NCI-H1694 (cell line): Measurements from ENCODE around the gene AIDA.
"Not testable (repeated sequence)": the region's sequence is repeated elsewhere in the genome, so short reads cannot be mapped to it uniquely, and the experiment has no call there.

Source experiments
- DNase-seq: peaks from one replicate; lab custom pipeline; 2025; lab: John Stamatoyannopoulos, UW

The AIDA gene, protein sequence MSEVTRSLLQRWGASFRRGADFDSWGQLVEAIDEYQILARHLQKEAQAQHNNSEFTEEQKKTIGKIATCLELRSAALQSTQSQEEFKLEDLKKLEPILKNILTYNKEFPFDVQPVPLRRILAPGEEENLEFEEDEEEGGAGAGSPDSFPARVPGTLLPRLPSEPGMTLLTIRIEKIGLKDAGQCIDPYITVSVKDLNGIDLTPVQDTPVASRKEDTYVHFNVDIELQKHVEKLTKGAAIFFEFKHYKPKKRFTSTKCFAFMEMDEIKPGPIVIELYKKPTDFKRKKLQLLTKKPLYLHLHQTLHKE

DNA sequence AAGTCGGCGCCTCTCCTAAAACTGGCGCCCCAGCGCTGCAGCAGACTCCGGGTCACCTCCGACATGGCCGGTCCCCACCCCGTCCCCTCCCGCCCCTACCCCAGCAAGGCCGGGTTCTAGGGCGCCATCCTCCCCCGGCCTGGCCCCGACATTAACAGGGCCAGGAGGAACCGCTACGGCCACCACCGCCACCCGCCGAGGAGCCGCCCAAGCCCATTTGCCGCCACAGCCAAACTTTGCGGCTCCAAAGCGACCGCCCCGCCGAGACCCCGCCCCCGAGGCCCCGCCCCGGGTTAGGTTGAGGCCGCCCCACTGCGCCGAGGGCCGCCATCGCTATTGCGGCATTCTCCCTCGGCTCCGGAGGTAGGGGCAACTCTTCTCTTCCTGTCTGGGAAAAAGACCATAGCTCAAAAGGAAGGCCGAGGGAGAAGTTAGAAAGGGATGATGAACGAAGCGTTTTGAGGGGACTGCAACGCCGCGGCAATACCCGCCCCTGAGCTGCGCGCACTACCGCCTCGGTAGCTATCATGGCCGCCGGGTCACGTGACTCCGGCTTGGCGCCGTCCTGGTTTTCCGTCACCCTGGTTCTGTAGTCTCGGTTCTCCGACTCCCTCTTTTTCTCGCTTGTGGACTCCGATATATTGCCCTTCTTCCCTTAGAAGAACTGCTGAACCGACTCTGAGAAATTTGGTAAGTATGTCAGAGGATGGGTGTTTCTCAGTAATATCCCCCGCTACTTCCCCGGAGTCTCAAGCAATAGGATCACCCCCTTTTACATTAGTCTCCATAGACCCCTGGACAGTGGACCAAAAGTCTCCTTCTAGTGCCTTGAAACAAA lies at the start of gene AIDA, which contains the start of gene BROX:
Gene AIDA (minus strand): TSS at position 239 of the 838 bp plus-strand sequence. CDS start 174 bp downstream, at position 65.
Gene BROX (plus strand): TSS at position 312 of the 838 bp plus-strand sequence. CDS start 3,136 bp downstream, outside the sequence.
- DNase-seq, result peak; percentile 81

DNA sequence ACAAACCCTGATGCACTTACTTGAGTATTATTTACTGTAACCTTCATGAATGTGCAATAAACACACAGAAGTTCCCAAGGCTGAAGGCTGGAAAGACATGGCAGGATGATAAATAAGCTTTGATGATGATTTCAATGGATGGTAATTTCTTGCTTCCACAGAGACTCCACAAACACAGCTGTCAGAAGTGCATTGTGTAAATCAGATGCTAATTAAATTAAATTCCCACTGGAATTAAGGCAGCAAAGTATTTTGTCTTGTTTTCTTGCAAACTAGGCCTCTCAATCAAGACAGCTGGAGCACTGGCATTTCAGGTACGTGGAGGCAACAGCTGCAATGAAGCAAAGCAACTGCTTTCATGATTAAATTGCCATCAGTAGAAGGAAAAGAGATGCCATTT lies 48.8 kb upstream of the AIDA start:
- no peak for DNase-seq

DNA sequence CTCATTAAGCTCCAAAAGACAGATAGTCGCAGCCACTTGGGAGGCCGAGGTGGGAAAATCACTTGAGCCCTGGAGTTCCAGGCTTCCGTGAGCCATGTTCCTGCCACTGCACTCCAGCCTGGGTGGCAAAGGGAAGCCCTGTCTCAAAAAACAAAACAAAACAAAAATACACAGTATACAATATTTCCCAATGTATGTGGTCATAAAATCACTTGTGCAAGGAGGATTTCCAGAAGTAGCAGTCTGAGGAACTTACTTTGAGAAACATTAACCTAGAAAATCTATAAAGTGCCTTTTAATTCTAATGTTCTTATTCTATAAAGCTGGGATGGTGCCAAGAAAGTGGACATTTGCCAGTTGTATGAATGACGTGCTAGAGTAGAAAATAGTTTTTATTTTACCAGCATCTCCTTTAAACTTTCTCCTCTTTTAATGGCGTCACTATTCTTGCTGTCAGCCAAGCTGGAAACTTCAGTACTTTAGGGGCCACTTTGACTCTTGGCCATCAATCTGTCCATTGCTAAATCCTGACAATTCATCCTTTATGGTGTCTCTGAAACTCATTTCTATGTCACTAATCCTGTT lies 47.3 kb upstream of the AIDA start:
- DNase-seq, result no peak

DNA sequence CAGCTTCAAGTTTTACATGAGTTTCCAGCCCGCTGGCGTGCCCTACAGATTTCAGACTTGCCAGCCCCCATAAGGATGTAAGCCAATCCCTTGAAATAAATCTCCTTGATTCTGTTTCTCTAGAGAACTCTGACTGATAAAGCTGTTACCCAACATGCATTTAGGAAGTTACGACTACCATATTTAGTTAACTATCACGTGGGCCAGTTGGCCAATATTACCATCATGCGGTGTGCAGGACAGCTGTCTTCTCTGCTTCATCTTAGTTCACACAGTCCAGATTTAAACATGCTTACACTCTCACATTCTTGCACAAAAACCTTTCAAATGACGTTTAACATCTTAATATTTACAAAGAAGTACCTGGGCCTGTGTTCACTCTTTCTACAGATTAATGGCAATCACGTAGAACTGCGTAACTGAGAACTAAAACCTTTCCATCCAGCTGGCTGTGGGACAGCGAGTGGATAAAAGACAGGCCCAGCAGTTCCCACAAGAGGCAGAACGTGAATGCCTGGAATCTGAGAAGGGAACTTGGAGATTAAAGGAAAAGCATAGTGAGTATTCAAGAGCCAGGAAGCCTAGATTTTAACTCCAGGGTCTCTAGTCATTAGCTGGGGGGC lies 45.5 kb upstream of the AIDA start:
- DNase-seq, result no peak

DNA sequence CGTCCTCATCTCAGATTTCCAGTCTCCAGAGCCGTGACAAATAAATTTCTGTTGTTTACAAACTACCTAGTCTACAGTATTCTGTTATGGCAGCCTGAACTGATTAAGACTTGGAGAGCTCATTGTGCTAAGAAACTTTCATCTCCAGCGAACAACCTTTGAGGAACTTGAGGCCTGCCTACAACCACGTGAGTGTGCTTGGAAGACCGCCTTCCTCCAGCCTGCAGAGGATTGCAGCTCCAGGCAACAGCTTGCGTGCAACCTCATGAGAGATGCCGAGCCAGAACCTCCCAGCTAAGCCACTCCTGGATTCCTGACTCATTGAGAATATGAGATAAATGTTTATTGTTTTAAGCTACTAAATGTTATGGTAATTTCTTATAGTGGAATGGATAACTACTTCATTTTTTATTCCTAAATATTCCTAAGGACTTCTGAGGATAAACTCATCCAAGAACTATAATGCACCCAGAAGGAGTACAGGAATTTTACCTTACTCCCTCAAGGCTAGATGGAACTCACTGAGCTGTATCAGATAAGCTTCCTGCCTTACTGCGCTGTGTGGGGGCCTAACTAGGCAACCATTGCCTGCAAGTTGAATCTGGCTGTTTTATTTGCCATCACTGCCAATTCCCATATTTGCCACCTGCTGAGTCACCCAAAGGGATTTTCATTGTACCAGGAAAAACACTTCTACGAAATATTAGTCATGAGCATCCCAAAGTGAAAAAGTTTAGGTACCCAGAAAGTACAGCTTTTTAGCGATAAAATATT lies 42.3 kb upstream of the AIDA start:
- DNase-seq, result no peak

DNA sequence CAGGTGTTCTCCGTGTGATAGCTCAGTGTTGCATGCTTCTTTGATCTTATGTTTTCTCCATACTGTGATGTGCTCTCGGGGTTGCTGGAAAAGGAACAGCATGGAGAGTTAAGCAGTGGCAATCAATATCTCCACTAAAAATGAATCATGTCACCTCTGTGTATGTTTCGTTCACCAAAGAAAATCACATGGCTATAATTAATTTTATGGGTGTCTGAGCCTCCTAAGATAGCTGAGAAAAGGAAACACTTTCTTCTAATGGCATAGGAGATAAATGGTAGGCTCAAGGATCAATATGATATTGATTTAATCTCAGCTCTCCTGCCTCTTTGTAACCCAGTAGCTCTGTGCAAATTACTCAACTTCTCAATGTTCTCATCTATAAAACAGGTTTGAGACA lies 39.0 kb upstream of the AIDA start:
- no peak for DNase-seq

DNA sequence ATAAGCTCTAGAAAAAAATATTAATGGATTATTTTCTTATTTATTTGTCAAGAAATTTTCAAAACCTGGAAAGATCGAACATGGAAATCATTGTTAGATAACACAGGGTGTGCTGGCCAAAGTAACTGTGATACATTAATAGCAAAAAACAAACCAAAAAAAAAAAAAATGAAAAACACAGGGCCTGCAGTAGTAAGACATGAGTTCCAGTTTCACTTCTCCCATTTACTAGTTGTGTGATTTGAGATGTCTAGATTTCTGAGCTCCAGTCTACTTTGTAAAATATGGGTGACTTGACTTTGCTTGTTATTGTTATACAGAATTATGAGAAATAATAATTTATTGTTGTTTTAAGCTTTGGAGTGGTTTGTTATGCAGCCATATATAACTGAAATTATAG lies 38.4 kb upstream of the AIDA start:
- DNase-seq, result no peak

DNA sequence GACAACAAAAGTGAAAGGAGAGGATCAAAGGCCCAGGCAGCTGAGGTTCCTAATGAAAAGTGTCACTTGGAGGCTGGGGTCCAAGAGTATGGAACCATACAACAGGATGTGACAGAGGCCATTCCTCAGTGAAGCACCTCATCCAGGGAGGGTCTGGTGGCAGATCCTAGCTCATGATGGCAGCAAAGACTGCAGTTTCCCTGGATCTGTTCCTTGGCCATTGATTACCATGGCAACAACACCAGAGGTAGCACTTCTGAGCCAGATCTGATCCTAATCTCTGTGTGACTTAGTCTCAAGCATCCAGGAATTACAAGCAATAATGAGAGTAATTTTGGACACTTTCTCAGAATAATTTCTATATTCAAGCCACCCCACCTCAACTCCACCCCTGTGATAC lies 37.6 kb upstream of the AIDA start:
- no peak for DNase-seq

DNA sequence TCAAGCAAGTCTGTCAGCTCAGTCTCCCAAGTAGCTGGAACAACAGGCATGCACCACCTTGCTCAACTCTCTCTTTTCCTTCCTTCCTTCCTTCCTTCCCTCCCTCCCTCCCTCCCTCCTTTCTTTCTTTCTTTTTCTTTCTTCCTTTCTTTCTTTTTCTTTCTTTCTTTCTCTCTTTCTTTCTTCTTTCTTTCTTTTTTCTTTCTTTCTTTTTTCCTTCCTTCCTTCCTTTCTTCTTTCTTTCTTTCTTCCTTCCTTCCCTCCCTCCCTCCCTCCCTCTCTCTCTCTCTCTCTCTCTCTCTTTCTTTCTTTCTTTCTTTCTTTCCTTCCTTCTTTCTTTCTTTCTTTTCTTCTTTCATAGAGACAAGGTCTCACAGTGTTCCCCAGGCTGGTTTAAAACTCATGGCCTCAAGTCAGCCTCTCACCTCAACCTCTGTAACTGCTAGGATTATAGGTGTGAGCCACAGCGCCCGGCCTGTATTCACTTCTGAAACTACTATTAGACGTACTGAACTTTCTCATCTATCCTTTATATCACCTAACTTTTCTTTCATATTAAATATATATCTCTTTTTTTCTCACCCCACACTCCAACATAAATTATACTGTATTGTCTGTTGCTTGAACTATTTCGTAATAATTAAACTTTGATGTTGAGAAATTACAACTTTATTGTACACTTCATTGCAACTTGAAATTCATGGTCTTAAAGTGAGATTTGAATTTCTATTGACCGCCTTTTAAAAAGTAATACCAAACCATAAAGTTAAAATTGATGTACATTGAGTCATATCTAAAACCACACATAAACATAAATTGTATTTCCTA lies 29.6 kb upstream of the AIDA start:
- DNase-seq, result not testable (repeated sequence)

DNA sequence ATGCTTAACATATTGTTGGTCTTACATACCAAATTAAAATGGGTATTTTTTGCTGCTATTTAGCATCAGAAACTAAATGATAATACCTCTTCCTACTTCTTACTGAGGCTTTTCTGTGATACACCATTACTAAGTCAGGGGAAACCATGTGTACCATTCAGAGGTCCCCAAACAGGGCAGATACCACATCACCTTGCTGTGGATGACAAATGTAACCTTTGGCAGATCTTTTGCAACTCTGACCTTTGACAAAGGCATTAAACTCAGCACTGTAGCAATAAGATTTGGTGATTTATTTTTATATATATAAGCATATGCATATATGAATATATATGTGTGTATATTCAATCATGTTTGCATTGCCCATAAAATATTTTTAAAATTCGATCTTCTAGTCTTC lies 27.6 kb upstream of the AIDA start:
- DNase-seq, result no peak

DNA sequence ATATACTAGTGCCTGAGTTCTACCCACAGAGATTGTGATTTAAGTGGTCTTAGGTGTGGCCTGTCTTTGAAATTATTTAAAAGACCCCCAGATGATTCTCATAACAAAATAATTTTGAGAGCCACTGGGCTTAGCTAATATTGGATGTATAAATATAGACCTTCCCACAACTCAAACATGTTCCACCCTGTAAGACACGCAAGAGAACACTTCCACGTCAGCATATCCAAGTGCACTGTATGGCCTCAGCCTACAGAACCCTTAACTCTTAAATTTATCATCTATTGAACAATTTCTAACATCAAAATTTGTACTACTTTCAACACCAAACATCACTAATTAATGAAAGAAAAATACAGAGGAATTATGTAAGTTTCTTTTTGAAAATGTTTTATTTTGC lies 27.2 kb upstream of the AIDA start:
- no peak for DNase-seq

DNA sequence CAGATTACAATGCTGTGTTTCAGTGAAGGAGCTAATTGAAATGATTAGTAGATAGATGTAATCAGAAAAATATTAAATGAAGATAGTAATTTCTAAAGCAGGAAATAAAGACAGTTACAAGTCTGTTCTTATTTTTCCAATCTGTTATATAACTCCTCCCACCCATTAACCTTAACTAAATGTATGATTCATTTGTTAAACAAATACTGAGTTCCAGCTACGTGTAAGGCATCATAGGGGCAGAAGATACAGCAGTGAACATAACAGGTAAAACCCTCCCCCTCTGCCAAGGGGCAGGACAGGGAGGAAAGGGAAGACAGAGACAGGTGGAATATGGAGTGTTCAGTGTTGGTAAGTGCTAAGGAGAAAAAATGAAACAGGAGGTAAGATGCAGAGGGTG lies 24.7 kb upstream of the AIDA start, which contains the start of gene FAM177B:
Gene FAM177B (plus strand): TSS at position 231 of the 400 bp plus-strand sequence. CDS start 9,344 bp downstream, outside the sequence.
- DNase-seq, result no peak

DNA sequence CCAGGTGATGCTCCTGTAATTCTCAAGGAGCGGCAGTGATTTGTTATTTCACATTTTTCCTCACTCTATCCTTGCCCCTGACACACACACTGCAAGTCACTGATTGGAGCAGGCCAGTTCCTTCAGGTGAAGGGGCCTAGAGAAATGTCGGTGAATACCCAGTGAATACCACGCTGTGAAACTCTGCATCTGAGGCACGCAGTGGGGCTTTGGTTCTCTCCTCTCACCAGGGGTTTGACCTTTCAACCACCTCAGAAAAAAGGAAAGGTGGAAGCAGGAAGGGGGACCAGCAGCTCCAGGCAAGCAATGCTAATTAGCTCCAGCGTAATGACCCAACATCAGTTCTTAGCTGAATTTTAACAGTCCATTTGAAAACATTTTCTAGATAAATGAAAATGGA lies 24.2 kb upstream of the AIDA start:
- DNase-seq, result no peak

DNA sequence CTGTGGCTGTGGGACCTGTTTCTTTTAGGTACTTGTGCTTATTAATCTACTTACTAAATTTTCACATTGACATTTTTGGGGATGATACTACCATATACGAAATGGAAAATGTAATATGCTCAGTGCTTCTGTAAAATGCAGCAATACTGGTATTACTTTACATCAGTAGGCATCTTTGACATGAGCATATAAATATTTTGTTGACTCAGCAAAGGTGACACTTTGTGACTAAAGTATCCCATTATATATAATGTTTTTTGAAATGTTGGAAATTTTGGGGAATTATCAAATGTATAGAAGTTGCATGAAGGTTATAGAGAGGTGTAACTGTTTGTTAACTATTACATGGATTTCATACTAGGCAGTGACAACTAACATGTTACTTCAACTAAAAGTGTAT lies 22.4 kb upstream of the AIDA start:
- no peak for DNase-seq

DNA sequence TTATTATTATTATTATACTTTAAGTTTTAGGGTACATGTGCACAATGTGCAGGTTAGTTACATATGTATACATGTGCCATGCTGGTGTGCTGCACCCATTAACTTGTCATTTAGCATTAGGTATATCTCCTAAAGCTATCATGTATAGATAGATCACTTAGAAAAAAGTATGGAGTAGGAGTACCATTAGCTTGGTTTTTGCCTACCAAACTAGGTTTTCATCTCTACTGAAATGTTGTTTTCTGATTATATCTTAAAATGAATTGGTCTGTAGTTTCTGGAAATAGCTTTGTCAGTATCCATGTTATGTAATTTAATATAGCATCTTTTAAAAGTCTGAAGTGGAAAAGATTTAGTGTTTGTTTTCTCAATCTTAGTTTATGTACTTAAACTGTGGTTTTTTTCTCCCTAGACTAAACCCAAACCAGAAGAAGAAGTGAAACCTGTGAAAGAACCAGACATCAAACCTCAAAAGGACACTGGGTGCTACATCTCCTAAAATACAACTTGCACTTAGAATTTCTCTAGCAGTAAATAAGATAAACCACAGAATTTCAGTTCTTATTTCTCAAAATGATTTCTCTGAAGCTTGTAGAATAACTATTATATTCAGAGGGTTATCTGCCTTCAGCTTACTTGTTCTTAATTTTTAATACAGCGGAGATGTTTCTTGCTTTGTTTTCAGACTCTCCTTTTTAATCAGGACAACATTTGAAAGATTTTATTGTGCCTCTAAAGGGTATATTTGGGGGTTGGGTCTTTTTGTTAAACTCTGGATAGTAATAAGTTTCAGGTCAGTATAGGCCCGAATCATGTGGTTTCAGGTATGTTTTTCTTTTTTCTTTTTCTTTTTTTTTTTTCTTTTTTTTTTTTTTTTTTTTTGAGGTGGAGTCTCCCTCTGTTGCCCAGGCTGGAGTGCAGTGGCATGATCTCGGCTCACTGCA lies 20.2 kb upstream of the AIDA start:
- no peak for DNase-seq

DNA sequence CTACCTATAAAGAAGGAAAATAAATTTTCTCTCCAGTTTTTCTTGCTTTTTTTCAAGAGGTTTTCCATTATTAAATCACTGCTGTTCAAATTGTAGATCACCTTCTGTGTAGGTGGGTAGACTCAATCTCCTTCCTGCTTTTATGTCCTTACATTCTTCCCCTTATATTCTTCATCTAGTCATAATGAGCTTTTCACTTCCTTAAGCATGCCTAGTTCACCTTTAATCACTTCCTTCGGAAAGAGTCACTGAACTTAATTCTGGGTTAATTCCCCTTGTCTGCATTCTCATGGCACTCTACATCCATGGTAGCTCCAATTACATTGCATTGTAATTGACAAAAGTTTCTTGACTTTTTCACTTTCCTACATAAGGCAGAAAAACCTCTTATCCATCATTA lies 18.6 kb upstream of the AIDA start:
- DNase-seq, result no peak

DNA sequence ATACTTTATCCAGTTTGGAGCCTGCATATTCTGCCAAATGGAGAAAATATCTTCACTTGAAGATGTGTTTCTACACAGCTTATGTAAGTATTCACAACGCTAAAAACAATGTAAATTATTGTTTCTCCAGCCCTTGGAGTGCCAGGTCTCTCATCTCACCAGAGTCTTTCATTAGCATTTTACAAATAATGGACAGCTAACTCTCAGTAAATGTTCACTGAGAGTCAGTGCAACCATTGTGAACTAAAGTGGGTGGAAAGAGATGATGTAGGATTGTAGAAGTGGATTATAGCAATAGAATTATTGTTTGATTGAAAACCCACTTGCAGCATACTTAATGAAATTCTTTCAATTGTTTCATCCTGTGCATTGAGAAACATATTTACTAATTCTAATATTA lies 16.5 kb upstream of the AIDA start:
- no peak for DNase-seq

DNA sequence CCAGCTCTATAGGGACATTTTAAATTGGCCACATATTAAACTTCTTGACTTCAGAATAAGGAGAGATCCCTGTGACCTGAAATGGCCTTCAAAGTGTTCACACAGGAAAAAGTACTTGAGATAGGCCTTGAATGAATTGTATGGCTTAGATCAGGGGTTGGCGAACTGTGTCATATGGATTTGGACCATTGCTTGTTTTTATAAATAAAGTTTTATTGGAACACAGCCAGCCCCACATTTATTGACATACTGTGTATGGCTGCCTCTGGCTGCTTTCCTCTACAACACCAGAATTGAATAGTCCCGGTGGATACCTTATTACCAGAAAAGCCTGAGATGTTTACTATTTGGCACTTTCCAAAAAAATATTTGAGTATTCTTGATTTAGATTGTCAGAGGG lies 4.1 kb upstream of the AIDA start:
- no peak for DNase-seq
